Measurements from ENCODE around the gene ASCL4.

DNA sequence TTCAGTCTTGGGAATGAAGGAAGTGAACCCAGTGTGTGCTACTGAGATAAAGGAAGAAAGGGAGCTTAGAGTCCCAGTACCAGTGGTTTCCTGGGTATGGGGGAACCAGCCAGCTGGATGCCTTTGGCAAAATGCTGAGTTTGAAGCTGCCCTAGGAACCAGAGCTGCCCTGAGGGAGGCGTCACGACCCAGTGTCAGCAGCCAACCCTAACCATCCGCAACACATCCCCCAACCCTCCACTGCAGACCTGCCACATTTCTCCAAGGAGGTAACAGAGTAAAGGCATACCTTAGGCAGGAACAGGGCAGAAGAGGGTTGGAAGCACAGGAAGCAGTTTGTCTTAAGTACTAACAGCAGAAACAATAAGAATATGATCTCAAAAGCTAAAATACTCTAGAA is 42.1 kb upstream of the ASCL4 start:
- TF ChIP-seq, protein P1, sequence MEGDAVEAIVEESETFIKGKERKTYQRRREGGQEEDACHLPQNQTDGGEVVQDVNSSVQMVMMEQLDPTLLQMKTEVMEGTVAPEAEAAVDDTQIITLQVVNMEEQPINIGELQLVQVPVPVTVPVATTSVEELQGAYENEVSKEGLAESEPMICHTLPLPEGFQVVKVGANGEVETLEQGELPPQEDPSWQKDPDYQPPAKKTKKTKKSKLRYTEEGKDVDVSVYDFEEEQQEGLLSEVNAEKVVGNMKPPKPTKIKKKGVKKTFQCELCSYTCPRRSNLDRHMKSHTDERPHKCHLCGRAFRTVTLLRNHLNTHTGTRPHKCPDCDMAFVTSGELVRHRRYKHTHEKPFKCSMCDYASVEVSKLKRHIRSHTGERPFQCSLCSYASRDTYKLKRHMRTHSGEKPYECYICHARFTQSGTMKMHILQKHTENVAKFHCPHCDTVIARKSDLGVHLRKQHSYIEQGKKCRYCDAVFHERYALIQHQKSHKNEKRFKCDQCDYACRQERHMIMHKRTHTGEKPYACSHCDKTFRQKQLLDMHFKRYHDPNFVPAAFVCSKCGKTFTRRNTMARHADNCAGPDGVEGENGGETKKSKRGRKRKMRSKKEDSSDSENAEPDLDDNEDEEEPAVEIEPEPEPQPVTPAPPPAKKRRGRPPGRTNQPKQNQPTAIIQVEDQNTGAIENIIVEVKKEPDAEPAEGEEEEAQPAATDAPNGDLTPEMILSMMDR (IDR thresholded peaks at IDR 0.05), result no peak
- TF ChIP-seq POLR2A (IDR thresholded peaks at IDR 0.05), result no peak

All from right lobe of liver (tissue), 4 donors.